RWPE2 (cell line): ENCODE results near the gene ZMYM3.

Experiments used
- ATAC-seq: fragments of 200-7000 bp; cut with Tn5 transposase; 3 replicates; pipeline ENCODE4 v1.9.1; 2021; ENCODE audit warnings: low read depth
- DNase-seq: peaks from one replicate; pipeline ENCODE4 v3.0.0-alpha.2; 2020; ENCODE audit warnings: low spot score
- H3K27ac ChIP-seq: fragments of 450-650 bp; 2 replicates; pipeline ENCODE4 v1.5.1; 2017; ENCODE audit warnings: mild to moderate bottlenecking; ENCODE audit not compliant: poor library complexity, severe bottlenecking
- H3K27me3 ChIP-seq: fragments of 250-450 bp; sonication (Bioruptor Pico); 2 replicates; pipeline ENCODE4 v1.5.1; 2021; ENCODE audit warnings: mild to moderate bottlenecking, moderate library complexity; ENCODE audit not compliant: insufficient read depth, poor library complexity, severe bottlenecking
- H3K36me3 ChIP-seq: fragments of 250-450 bp; sonication (Bioruptor Pico); 2 replicates; pipeline ENCODE4 v1.5.1; 2020; ENCODE audit warnings: low read depth, mild to moderate bottlenecking, moderate library complexity
- H3K4me1 ChIP-seq: fragments of 250-450 bp; sonication (Bioruptor Pico); 2 replicates; pipeline ENCODE4 v1.5.1; 2021; ENCODE audit warnings: mild to moderate bottlenecking, moderate library complexity; ENCODE audit not compliant: insufficient read depth, poor library complexity, severe bottlenecking
- H3K4me3 ChIP-seq: fragments of 250-450 bp; sonication (Bioruptor Pico); 2 replicates; pipeline ENCODE4 v1.5.1; 2021; ENCODE audit warnings: mild to moderate bottlenecking, moderate library complexity; ENCODE audit not compliant: severe bottlenecking
- H3K9me3 ChIP-seq: fragments of 250-450 bp; sonication (Bioruptor Pico); 2 replicates; pipeline ENCODE4 v1.5.1; 2021; ENCODE audit warnings: mild to moderate bottlenecking, moderate library complexity; ENCODE audit not compliant: severe bottlenecking
- CTCF ChIP-seq: fragments of 450-650 bp; IDR thresholded peaks from one replicate; pipeline ENCODE4 v1.5.1; 2017; ENCODE audit warnings: mild to moderate bottlenecking, moderate library complexity; ENCODE audit not compliant: poor library complexity, severe bottlenecking

Gene ZMYM3

GRCh38 chrX:71191248-71191647, 62.7 kb downstream of the ZMYM3 start:
- no peak overlapping the region for H3K4me3 ChIP-seq
- no peak for DNase-seq
- H3K9me3 ChIP-seq, result no peaks in the 10 kb centered on the region
- H3K27ac ChIP-seq, result no peak overlapping the region
- no peak for TF ChIP-seq CTCF
- H3K36me3 ChIP-seq, result no peaks in the 10 kb centered on the region
- H3K4me1 ChIP-seq, result no peaks in the 10 kb centered on the region
- ATAC-seq, result no peak
- H3K27me3 ChIP-seq, result no peaks in the 10 kb centered on the region
